Ramos (cell line): ENCODE measurements around the gene NPAS2.

Experiments
- in situ Hi-C: fragments of 300-500 bp; cut with MboI; formaldehyde crosslinking; loops from one replicate; pipeline ENCODE4 v1.14.3; 2022; ENCODE audit warnings: low sequenced_read_pairs; ENCODE audit not compliant: unreplicated experiment

The NPAS2 gene

GRCh38 chr2:100895934-100896685 is 76.2 kb downstream of the NPAS2 start:
- in situ Hi-C loops, result no loop called here

- in situ Hi-C loops, result no loop called here
These were observed 78.2 kb downstream of the NPAS2 start for GRCh38 chr2:100898035-100898665.

GRCh38 chr2:100900156-100900795 is 80.3 kb downstream of the NPAS2 start:
- in situ Hi-C loops, result no loop called here

- in situ Hi-C loops, result no loop called here
These were observed 83.0 kb downstream of the NPAS2 start for GRCh38 chr2:100902817-100903405.

GRCh38 chr2:100903534-100904258 is 83.8 kb downstream of the NPAS2 start:
- in situ Hi-C loops, result no loop called here

GRCh38 chr2:100905132-100905805 is 85.3 kb downstream of the NPAS2 start:
- in situ Hi-C loops, result no loop called here

GRCh38 chr2:100906131-100906530 is 86.2 kb downstream of the NPAS2 start:
- in situ Hi-C loops, result no loop called here

GRCh38 chr2:100906679-100907078 is 86.7 kb downstream of the NPAS2 start:
- in situ Hi-C loops, result no loop called here

- in situ Hi-C loops, result no loop called here
These were observed 87.9 kb downstream of the NPAS2 start for GRCh38 chr2:100907832-100908231.

GRCh38 chr2:100909534-100910081 is 89.7 kb downstream of the NPAS2 start:
- in situ Hi-C loops, result no loop called here

GRCh38 chr2:100910111-100910510 is 90.2 kb downstream of the NPAS2 start:
- in situ Hi-C loops, result no loop called here

- in situ Hi-C loops, result no loop called here
These were observed 99.4 kb downstream of the NPAS2 start for GRCh38 chr2:100919316-100919715.

- in situ Hi-C loops, result no loop called here
These were observed 101.8 kb downstream of the NPAS2 start for GRCh38 chr2:100921685-100922161.

- in situ Hi-C loops, result no loop called here
These were observed 103.6 kb downstream of the NPAS2 start for GRCh38 chr2:100923461-100924060.

GRCh38 chr2:100924122-100924519 is 104.2 kb downstream of the NPAS2 start:
- in situ Hi-C loops, result no loop called here

GRCh38 chr2:100924520-100925451 is 104.8 kb downstream of the NPAS2 start:
- in situ Hi-C loops, result no loop called here

GRCh38 chr2:100928235-100928634 is 108.3 kb downstream of the NPAS2 start:
- in situ Hi-C loops, result no loop called here

- in situ Hi-C loops, result no loop called here
These were observed 109.2 kb downstream of the NPAS2 start for GRCh38 chr2:100929147-100929546.
